Naive thymus-derived CD8-positive, alpha-beta T cell (primary cell): ENCODE data around the gene GDF11. TPM values are rescaled to one million over a fixed set of nuclear protein-coding genes. Genes with fewer than 3 reads are reported as not detected.

Experiments
- ATAC-seq, 2 donors: fragments of 150-1000 bp; cut with Tn5 transposase in 1 of 2; sonication (Bioruptor Pico), chemical (Tn5 transposase) in 1 of 2; 1 replicate in 1 of 2; 2 replicates in 1 of 2; pipeline ENCODE4 v1.10.0; 2021; ENCODE audit warnings: mild to moderate bottlenecking in 2 of 2, moderate library complexity in 2 of 2
- POLR2A ChIA-PET: fragments of 350-600 bp; sonication (Branson Sonifier 250); formaldehyde crosslinking; loops from one replicate; lab custom pipeline; 2021; ENCODE audit warnings: antibody characterized with exemption; lab: Charles Lee
- DNase-seq, 10 donors: peaks; one replicate each; pipeline versions ENCODE4 v3.0.0 to v3.0.0-alpha.2; 2020 to 2022
- H3K27ac Mint-ChIP-seq, 10 donors: one replicate each; pipeline ENCODE4 v1.8.0; 2020 to 2022; ENCODE audit warnings: mild to moderate bottlenecking in 10 of 10, mixed read lengths in 10 of 10, moderate library complexity in 4 of 10, inconsistent platforms in 1 of 10
- H3K27me3 Mint-ChIP-seq, 5 donors: one replicate each; pipeline ENCODE4 v1.8.0; 2021 to 2022; ENCODE audit warnings: mixed read lengths in 5 of 5
- H3K36me3 Mint-ChIP-seq, 3 donors: one replicate each; pipeline ENCODE4 v1.8.0; 2020 to 2022; ENCODE audit warnings: mixed read lengths in 3 of 3, mild to moderate bottlenecking in 2 of 3, inconsistent platforms in 1 of 3
- H3K4me1 Mint-ChIP-seq, 4 donors: one replicate each; pipeline ENCODE4 v1.8.0; 2021 to 2022; ENCODE audit warnings: mixed read lengths in 4 of 4
- H3K4me3 Mint-ChIP-seq, 10 donors: one replicate each; pipeline ENCODE4 v1.8.0; 2020 to 2022; ENCODE audit warnings: mild to moderate bottlenecking in 10 of 10, mixed read lengths in 10 of 10, moderate library complexity in 6 of 10, inconsistent platforms in 1 of 10
- H3K9me3 Mint-ChIP-seq, 9 donors: one replicate each; pipeline ENCODE4 v1.8.0; 2020 to 2022; ENCODE audit warnings: mixed read lengths in 9 of 9, mild to moderate bottlenecking in 3 of 9, inconsistent platforms in 1 of 9, moderate library complexity in 1 of 9
- polyA plus RNA-seq, 3 donors: library from polyadenylated mRNA; unstranded; fragments of 300-500 nt; fragmentation: Illumina TruSeq; gene quantifications; one replicate each; pipeline ENCODE4 v1.2.3, GENCODE V29; 2021
- total RNA-seq, 8 experiments: library from RNA in 2 of 8; stranded (reverse) in 2 of 8; gene quantifications; one replicate each; pipeline ENCODE4 v1.2.3 and lab custom pipeline; 2021 to 2026

The GDF11 gene
- total and polyA plus RNA-seq, 5 experiments from 2014 or later: 0.82 to 7.7 (median 1.5) TPM

GRCh38 chr12:55718624-55719275, 24.2 kb upstream of the GDF11 start:
- ATAC-seq: no peak
- Mint-ChIP-seq H3K4me3 (peak overlapping the region in 1 of 10 donors; percentile 39), H3K27ac (peak overlapping the region in 1 of 10 donors; percentile 29), H3K27me3 (peaks cover 0 to 2% (median 0%) of the 10 kb centered on the region in 5 donors), H3K36me3 (peaks cover 0 to 3% (median 0%) of the 10 kb centered on the region in 3 donors), H3K4me1 (peaks cover 12 to 44% (median 34%) of the 10 kb centered on the region in 4 donors), H3K9me3 (peaks cover 0 to 3% (median 0%) of the 10 kb centered on the region in 9 donors)
- DNase-seq: no peak
- POLR2A ChIA-PET: interaction anchor here (4.0 kb wide), 1 partner anchor 11 kb away, joined by 23 read pairs; the partner anchor contains the start of gene CD63

GRCh38 chr12:55719371-55719770, 23.6 kb upstream of the GDF11 start:
- peak overlapping the region in 1 of 10 donors; percentile 43 for H3K27ac Mint-ChIP-seq
- H3K36me3 Mint-ChIP-seq: peaks cover 0 to 3% (median 0%) of the 10 kb centered on the region in 3 donors
- DNase-seq (no peak), ATAC-seq (no peak)
- H3K9me3 Mint-ChIP-seq: peaks cover 0 to 3% (median 0%) of the 10 kb centered on the region in 9 donors
- peaks cover 0 to 2% (median 0%) of the 10 kb centered on the region in 5 donors for H3K27me3 Mint-ChIP-seq
- peak overlapping the region in 2 of 10 donors; percentile 24 to 32 for H3K4me3 Mint-ChIP-seq
- peaks cover 12 to 45% (median 34%) of the 10 kb centered on the region in 4 donors for H3K4me1 Mint-ChIP-seq
- POLR2A ChIA-PET: interaction anchor here (4.0 kb wide), 1 partner anchor 10 kb away, joined by 23 read pairs; the partner anchor contains the start of gene CD63

- Mint-ChIP-seq H3K9me3 (peaks cover 0 to 3% (median 0%) of the 10 kb centered on the region in 9 donors), H3K27me3 (peaks cover 0 to 2% (median 0%) of the 10 kb centered on the region in 5 donors), H3K36me3 (peaks cover 0 to 3% (median 3%) of the 10 kb centered on the region in 3 donors), H3K27ac (peak within 1 kb of the TSS in 3 of 10 donors; percentile 18 to 43 (median 40)), H3K4me1 (peaks cover 16 to 52% (median 40%) of the 10 kb centered on the region in 4 donors), H3K4me3 (peak within 1 kb of the TSS in 2 of 10 donors; percentile 24 to 32)
- ATAC-seq (no peak), DNase-seq (no peak)
- POLR2A ChIA-PET: interaction anchor here (4.0 kb wide), 1 partner anchor 10 kb away, joined by 23 read pairs; the partner anchor contains the start of gene CD63
These were observed 22.8 kb upstream of the GDF11 start, which contains the start of gene RDH5 for GRCh38 chr12:55720071-55720564. RDH5 (plus strand) TSS chr12:55720393; CDS start chr12:55721185, 792 bp downstream.

GRCh38 chr12:55720894-55721444, 22.0 kb upstream of the GDF11 start:
- Mint-ChIP-seq H3K4me1 (peaks cover 14 to 51% (median 40%) of the 10 kb centered on the region in 4 donors), H3K27ac (peak overlapping the region in 1 of 10 donors; percentile 40), H3K27me3 (peaks cover 0 to under 1% (median 0%) of the 10 kb centered on the region in 5 donors), H3K9me3 (no peaks in the 10 kb centered on the region), H3K4me3 (no peak overlapping the region), H3K36me3 (peaks cover 0 to 10% (median under 1%) of the 10 kb centered on the region in 3 donors)
- ATAC-seq (no peak), DNase-seq (no peak)
- POLR2A ChIA-PET: interaction anchor here (0.9 to 4.0 kb wide), 3 partner anchors 9 to 17 kb away, joined by 3 to 23 read pairs (median 5); partner anchors contain the start of gene CD63

- Mint-ChIP-seq H3K9me3 (no peaks in the 10 kb centered on the region), H3K27me3 (no peaks in the 10 kb centered on the region), H3K27ac (peak overlapping the region in 1 of 10 donors; percentile 15), H3K36me3 (peaks cover 0 to 12% (median 0%) of the 10 kb centered on the region in 3 donors), H3K4me1 (peaks cover 13 to 49% (median 36%) of the 10 kb centered on the region in 4 donors), H3K4me3 (no peak overlapping the region)
- POLR2A ChIA-PET: interaction anchor here (0.9 to 1.1 kb wide), 2 partner anchors 8 to 102 kb away, joined by 3 to 5 read pairs; partner anchors contain the start of gene CD63
- DNase-seq (no peak), ATAC-seq (no peak)
These were observed 21.2 kb upstream of the GDF11 start for GRCh38 chr12:55721601-55722213.

GRCh38 chr12:55722948-55723347, 20.0 kb upstream of the GDF11 start:
- H3K27me3 Mint-ChIP-seq: no peaks in the 10 kb centered on the region
- H3K27ac Mint-ChIP-seq: peak overlapping the region in 3 of 10 donors; percentile 3 to 75 (median 72)
- POLR2A ChIA-PET: interaction anchor here (0.6 to 1.0 kb wide), 2 partner anchors 16 to 107 kb away, joined by 4 to 5 read pairs; partner anchors contain the start of gene DNAJC14
- no peak overlapping the region for H3K4me3 Mint-ChIP-seq
- peaks cover 0 to 13% (median 0%) of the 10 kb centered on the region in 3 donors for H3K36me3 Mint-ChIP-seq
- peaks cover 18 to 47% (median 36%) of the 10 kb centered on the region in 4 donors for H3K4me1 Mint-ChIP-seq
- no peak for ATAC-seq
- DNase-seq: no peak
- no peaks in the 10 kb centered on the region for H3K9me3 Mint-ChIP-seq

- peaks cover 16 to 46% (median 33%) of the 10 kb centered on the region in 4 donors for H3K4me1 Mint-ChIP-seq
- peak overlapping the region in 1 of 10 donors; percentile 11 for H3K4me3 Mint-ChIP-seq
- ATAC-seq: no peak
- H3K27ac Mint-ChIP-seq: peak overlapping the region in 4 of 10 donors; percentile 1 to 61 (median 46)
- no peak for DNase-seq
- H3K36me3 Mint-ChIP-seq: peaks cover 0 to 13% (median 0%) of the 10 kb centered on the region in 3 donors
- H3K27me3 Mint-ChIP-seq: no peaks in the 10 kb centered on the region
- POLR2A ChIA-PET: interaction anchor here (0.6 to 2.9 kb wide), 2 partner anchors 14 to 106 kb away, joined by 4 to 22 read pairs; partner anchors contain the start of gene DNAJC14
- no peaks in the 10 kb centered on the region for H3K9me3 Mint-ChIP-seq
These were observed 19.3 kb upstream of the GDF11 start for GRCh38 chr12:55723516-55724225.

- peak in 9 of 10 donors; percentile 30 to 82 (median 54) for DNase-seq
- POLR2A ChIA-PET: interaction anchor here (1.0 to 2.9 kb wide), 2 partner anchors 13 to 93 kb away, joined by 3 to 22 read pairs; partner anchors contain the start of gene SARNP
- Mint-ChIP-seq H3K27ac (peak overlapping the region; percentile 3 to 89 (median 72)), H3K9me3 (no peaks in the 10 kb centered on the region), H3K36me3 (peaks cover 0 to 13% (median 0%) of the 10 kb centered on the region in 3 donors), H3K27me3 (no peaks in the 10 kb centered on the region), H3K4me1 (peaks cover 16 to 43% (median 34%) of the 10 kb centered on the region in 4 donors), H3K4me3 (peak overlapping the region in 3 of 10 donors; percentile 21 to 38 (median 30))
- ATAC-seq: peak; percentile 45 to 65
These were observed 18.5 kb upstream of the GDF11 start for GRCh38 chr12:55724226-55724939.

- peaks cover 20 to 48% (median 37%) of the 10 kb centered on the region in 4 donors for H3K4me1 Mint-ChIP-seq
- H3K36me3 Mint-ChIP-seq: peaks cover 0 to 13% (median 0%) of the 10 kb centered on the region in 3 donors
- H3K9me3 Mint-ChIP-seq: no peaks in the 10 kb centered on the region
- ATAC-seq: no peak
- no peak for DNase-seq
- POLR2A ChIA-PET: interaction anchor here (1.0 to 2.9 kb wide), 3 partner anchors 8 to 92 kb away, joined by 3 to 22 read pairs (median 4); partner anchors contain the start of gene SARNP
- H3K4me3 Mint-ChIP-seq: peak overlapping the region in 3 of 10 donors; percentile 21 to 38 (median 30)
- H3K27me3 Mint-ChIP-seq: no peaks in the 10 kb centered on the region
- H3K27ac Mint-ChIP-seq: peak overlapping the region; percentile 6 to 89 (median 72)
These were observed 18.0 kb upstream of the GDF11 start for GRCh38 chr12:55724940-55725309.

- Mint-ChIP-seq H3K4me1 (peaks cover 27 to 51% (median 42%) of the 10 kb centered on the region in 4 donors), H3K27ac (peak overlapping the region in 7 of 10 donors; percentile 35 to 81 (median 62)), H3K9me3 (no peaks in the 10 kb centered on the region), H3K27me3 (no peaks in the 10 kb centered on the region), H3K4me3 (no peak overlapping the region), H3K36me3 (peaks cover 0 to 13% (median 0%) of the 10 kb centered on the region in 3 donors)
- ATAC-seq (no peak), DNase-seq (no peak)
- POLR2A ChIA-PET: interaction anchor here (1.2 to 2.9 kb wide), 2 partner anchors 9 to 12 kb away, joined by 4 to 22 read pairs; no protein-coding TSS in a partner anchor
These were observed 17.4 kb upstream of the GDF11 start for GRCh38 chr12:55725556-55725955.
